A549 (cell line): ENCODE measurements around the gene EHD3. TPM values are rescaled to one million over a fixed set of nuclear protein-coding genes. Genes with fewer than 3 reads are reported as not detected.
A peak's percentile ranks its signal among the peaks of the same experiment; 100 is the strongest.
"Not testable (repeated sequence)": the region's sequence is repeated elsewhere in the genome, so short reads cannot be mapped to it uniquely, and the experiment has no call there.

ENCODE experiments used
- ATAC-seq, 2 experiments: fragments of 200-7000 bp in 1 of 2; fragments of >200 bp in 1 of 2; cut with Nextera tagmentation in 1 of 2; cut with Tn5 transposase in 1 of 2; 3 replicates each; pipeline versions ENCODE4 v1.8.0 to v1.9.1; 2018 to 2020; ENCODE audit warnings: mild to moderate bottlenecking in 1 of 2, moderate library complexity in 1 of 2
- CTCF ChIA-PET: fragments of 300-600 bp; sonication (Branson Sonifier 250); formaldehyde crosslinking; extraction: SDS; loops from one replicate; lab custom pipeline; 2021; ENCODE audit warnings: antibody characterized with exemption, inconsistent platforms; lab: Yijun Ruan, JAX
- POLR2A ChIA-PET: fragments of 350-600 bp; formaldehyde crosslinking; extraction: SDS; loops from one replicate; lab custom pipeline; 2021; ENCODE audit warnings: antibody characterized with exemption, inconsistent platforms; lab: Yijun Ruan, JAX
- DNase-seq, 2 experiments: peaks; one replicate each; pipeline versions ENCODE4 v3.0.0 to v3.0.0-alpha.2; 2011 to 2016; ENCODE audit warnings: low read depth in 1 of 2, low spot score in 1 of 2
- FAIRE-seq: peaks from 2 replicates; lab custom pipeline; 2011; peaks lifted over from hg19 to GRCh38; lab: Jason Lieb, UNC
- H3K27ac ChIP-seq, 2 experiments: fragments of >200 bp; sonication (Bioruptor Twin); formaldehyde crosslinking; 3 replicates each; pipeline ENCODE4 v1.5.1; 2016 to 2017
- H3K4me1 ChIP-seq: fragments of >200 bp; sonication (Bioruptor Twin); formaldehyde crosslinking; 3 replicates; pipeline ENCODE4 v1.6.1; 2016
- H3K4me2 ChIP-seq: fragments of >200 bp; sonication (Bioruptor Twin); formaldehyde crosslinking; 3 replicates; pipeline ENCODE4 v1.6.1; 2016
- H3K4me3 ChIP-seq: fragments of >200 bp; sonication (Bioruptor Twin); formaldehyde crosslinking; 3 replicates; pipeline ENCODE4 v1.5.1; 2016
- H3K9me3 ChIP-seq: fragments of >200 bp; sonication (Bioruptor Twin); formaldehyde crosslinking; 3 replicates; pipeline ENCODE4 v1.6.1; 2016
- CEBPB ChIP-seq, 2 experiments: fragments of >200 bp in 1 of 2; sonication (Bioruptor Twin) in 1 of 2; formaldehyde crosslinking in 1 of 2; IDR thresholded peaks; 2 replicates each; pipeline ENCODE4 v1.6.1; 2012 to 2016
- EHF ChIP-seq: fragments of 250-450 bp; sonication (Bioruptor Pico); IDR thresholded peaks from 2 replicates; pipeline ENCODE4 v1.5.0; 2020; ENCODE audit warnings: mild to moderate bottlenecking
- EHMT2 ChIP-seq: fragments of 200-600 bp; sonication (generic); IDR thresholded peaks from 2 replicates; pipeline ENCODE4 v1.6.1; 2016; ENCODE audit warnings: antibody characterized with exemption, low read depth, mild to moderate bottlenecking, moderate library complexity
- FOSB ChIP-seq: fragments of 250-450 bp; sonication (Bioruptor Pico); IDR thresholded peaks from 2 replicates; pipeline ENCODE4 v1.5.0; 2020; ENCODE audit warnings: mild to moderate bottlenecking, moderate library complexity
- FOSL2 ChIP-seq, 2 experiments: fragments of 450-650 bp in 1 of 2; fragments of >200 bp in 1 of 2; sonication (Bioruptor Twin) in 1 of 2; formaldehyde crosslinking; IDR thresholded peaks; 2 replicates each; pipeline versions ENCODE4 v1.5.0 to v1.6.1; 2016 to 2020; ENCODE audit warnings: mild to moderate bottlenecking in 1 of 2, moderate library complexity in 1 of 2
- KDM1A ChIP-seq: fragments of 200-600 bp; sonication (generic); IDR thresholded peaks from 2 replicates; pipeline ENCODE4 v1.6.1; 2016; ENCODE audit warnings: low read depth, mild to moderate bottlenecking
- KDM5A ChIP-seq: fragments of 200-600 bp; sonication (generic); IDR thresholded peaks from 2 replicates; pipeline ENCODE4 v1.6.1; 2016; ENCODE audit warnings: antibody characterized with exemption, mild to moderate bottlenecking
- MAFK ChIP-seq: fragments of 450-650 bp; IDR thresholded peaks from 2 replicates; pipeline ENCODE4 v1.6.1; 2014; ENCODE audit not compliant: partially characterized antibody
- NFE2L2 ChIP-seq: fragments of 150-350 bp; conservative IDR thresholded peaks from 2 replicates; pipeline ENCODE4 v1.6.1; 2014; ENCODE audit warnings: low read length
- PHF8 ChIP-seq: fragments of 200-600 bp; sonication (generic); IDR thresholded peaks from 2 replicates; pipeline ENCODE4 v1.6.1; 2016; ENCODE audit warnings: low read depth, mild to moderate bottlenecking, antibody characterized with exemption, moderate library complexity, borderline replicate concordance
- RCOR1 ChIP-seq: fragments of 150-350 bp; IDR thresholded peaks from 2 replicates; pipeline ENCODE4 v1.6.1; 2014; ENCODE audit warnings: antibody characterized with exemption, low read length, low read depth
- RFX5 ChIP-seq: fragments of 450-650 bp; IDR thresholded peaks from 2 replicates; pipeline ENCODE4 v1.7.1; 2014; ENCODE audit warnings: antibody characterized with exemption, mild to moderate bottlenecking, moderate library complexity
- RNF2 ChIP-seq: fragments of 200-600 bp; sonication (generic); IDR thresholded peaks from 2 replicates; pipeline ENCODE4 v1.6.1; 2016; ENCODE audit warnings: low read depth, mild to moderate bottlenecking, antibody characterized with exemption, moderate library complexity, borderline replicate concordance
- SMC3 ChIP-seq: fragments of >200 bp; sonication (Bioruptor Twin); formaldehyde crosslinking; IDR thresholded peaks from 3 replicates; pipeline ENCODE4 v1.6.1; 2018; ENCODE audit warnings: inconsistent platforms
- ZC3H11A ChIP-seq: fragments of 450-650 bp; IDR thresholded peaks from 2 replicates; pipeline ENCODE4 v1.6.1; 2014; ENCODE audit warnings: antibody characterized with exemption, mild to moderate bottlenecking
- WGBS: methylation state at CpG from one replicate; pipeline ENCODE4 v1.1.6; 2017; ENCODE audit errors: missing lambda C conversion rate; 5-methylcytosine and 5-hydroxymethylcytosine counted together
- polyA plus RNA-seq, 4 experiments: library from polyadenylated mRNA; depleted of rRNA in 3 of 4; stranded (reverse); fragments of >200 nt; fragmentation: RNase III in 1 of 4; extraction: RNeasy Plus Mini Kit Qiagen cat#74134 plus additional on column Dnase treatment in 1 of 4; gene quantifications; 2 replicates in 3 of 4; 3 replicates in 1 of 4; pipeline ENCODE4 v1.2.3, GENCODE V29; 2011 to 2017
- TF ChIP-seq, protein P1 (sequence below): IDR thresholded peaks from 2 replicates; pipeline ENCODE4 v1.6.1; 2012
- TF ChIP-seq, protein P2 (sequence below): fragments of >200 bp; sonication (Bioruptor Twin); formaldehyde crosslinking; IDR thresholded peaks from 3 replicates; pipeline ENCODE4 v1.5.1; 2016
- TF ChIP-seq, protein P3 (sequence below): fragments of 250-450 bp; sonication (Bioruptor Pico); IDR thresholded peaks from 2 replicates; pipeline ENCODE4 v1.5.0; 2021; ENCODE audit warnings: mild to moderate bottlenecking, moderate library complexity, borderline replicate concordance
- TF ChIP-seq, protein P4 (sequence below): fragments of 200-600 bp; sonication (generic); IDR thresholded peaks from 2 replicates; pipeline ENCODE4 v1.6.1; 2016; ENCODE audit warnings: antibody characterized with exemption, mild to moderate bottlenecking, moderate library complexity

The EHD3 gene
- polyA plus RNA-seq, 2 of the 4 experiments (the other 2 are of a cell fraction): 8.7 to 10.6 TPM

DNA sequence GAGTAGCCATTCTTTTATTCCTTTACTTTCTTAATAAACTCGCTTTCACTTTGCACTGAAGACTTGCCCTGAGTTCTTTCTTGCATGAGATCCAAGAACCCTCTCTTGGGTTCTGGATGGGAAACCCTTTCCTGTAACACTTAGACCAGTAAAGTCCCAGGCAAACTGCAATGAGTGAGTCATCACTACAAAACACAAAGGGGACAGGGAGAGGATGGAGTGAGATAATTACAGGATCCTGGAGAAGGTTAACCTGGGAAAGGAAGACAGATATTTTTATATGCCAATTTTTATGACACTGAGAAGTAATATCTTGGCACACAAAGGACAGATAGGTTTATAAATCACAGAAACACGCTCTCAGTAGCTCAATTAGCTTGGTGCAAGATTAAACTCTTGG is 48.7 kb downstream of the EHD3 start:
- no peaks in the 10 kb centered on the region for H3K9me3 ChIP-seq
- DNase-seq (no peak), ATAC-seq (no peak), FAIRE-seq (no peak)
- H3K4me3 ChIP-seq: no peak overlapping the region
- ChIA-PET CTCF (interaction anchor here (1.5 to 2.2 kb wide), 2 partner anchors 9 to 16 kb away, joined by 3 to 5 read pairs; no protein-coding TSS in a partner anchor), POLR2A (no interaction called here)
- WGBS: 66% methylated on average over 2 of the region's 2 CpGs
- H3K27ac ChIP-seq: no peak overlapping the region
- no peak overlapping the region for H3K4me2 ChIP-seq
- TF ChIP-seq EHF (CRISPR knock-in tag) (no peak), FOSL2 (IDR thresholded peaks at IDR 0.05) (no peak), FOSL2 (CRISPR knock-in tag; IDR thresholded peaks at IDR 0.05) (peak; percentile 20; the same call in 1 of the 2 replicates), CEBPB (IDR thresholded peaks at IDR 0.05) (no peak)
- TF ChIP-seq, protein P1, sequence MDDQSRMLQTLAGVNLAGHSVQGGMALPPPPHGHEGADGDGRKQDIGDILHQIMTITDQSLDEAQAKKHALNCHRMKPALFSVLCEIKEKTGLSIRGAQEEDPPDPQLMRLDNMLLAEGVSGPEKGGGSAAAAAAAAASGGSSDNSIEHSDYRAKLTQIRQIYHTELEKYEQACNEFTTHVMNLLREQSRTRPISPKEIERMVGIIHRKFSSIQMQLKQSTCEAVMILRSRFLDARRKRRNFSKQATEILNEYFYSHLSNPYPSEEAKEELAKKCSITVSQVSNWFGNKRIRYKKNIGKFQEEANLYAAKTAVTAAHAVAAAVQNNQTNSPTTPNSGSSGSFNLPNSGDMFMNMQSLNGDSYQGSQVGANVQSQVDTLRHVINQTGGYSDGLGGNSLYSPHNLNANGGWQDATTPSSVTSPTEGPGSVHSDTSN: no peak
- TF ChIP-seq, protein P2, sequence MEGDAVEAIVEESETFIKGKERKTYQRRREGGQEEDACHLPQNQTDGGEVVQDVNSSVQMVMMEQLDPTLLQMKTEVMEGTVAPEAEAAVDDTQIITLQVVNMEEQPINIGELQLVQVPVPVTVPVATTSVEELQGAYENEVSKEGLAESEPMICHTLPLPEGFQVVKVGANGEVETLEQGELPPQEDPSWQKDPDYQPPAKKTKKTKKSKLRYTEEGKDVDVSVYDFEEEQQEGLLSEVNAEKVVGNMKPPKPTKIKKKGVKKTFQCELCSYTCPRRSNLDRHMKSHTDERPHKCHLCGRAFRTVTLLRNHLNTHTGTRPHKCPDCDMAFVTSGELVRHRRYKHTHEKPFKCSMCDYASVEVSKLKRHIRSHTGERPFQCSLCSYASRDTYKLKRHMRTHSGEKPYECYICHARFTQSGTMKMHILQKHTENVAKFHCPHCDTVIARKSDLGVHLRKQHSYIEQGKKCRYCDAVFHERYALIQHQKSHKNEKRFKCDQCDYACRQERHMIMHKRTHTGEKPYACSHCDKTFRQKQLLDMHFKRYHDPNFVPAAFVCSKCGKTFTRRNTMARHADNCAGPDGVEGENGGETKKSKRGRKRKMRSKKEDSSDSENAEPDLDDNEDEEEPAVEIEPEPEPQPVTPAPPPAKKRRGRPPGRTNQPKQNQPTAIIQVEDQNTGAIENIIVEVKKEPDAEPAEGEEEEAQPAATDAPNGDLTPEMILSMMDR: no peak
- H3K4me1 ChIP-seq: no peaks in the 10 kb centered on the region

DNA sequence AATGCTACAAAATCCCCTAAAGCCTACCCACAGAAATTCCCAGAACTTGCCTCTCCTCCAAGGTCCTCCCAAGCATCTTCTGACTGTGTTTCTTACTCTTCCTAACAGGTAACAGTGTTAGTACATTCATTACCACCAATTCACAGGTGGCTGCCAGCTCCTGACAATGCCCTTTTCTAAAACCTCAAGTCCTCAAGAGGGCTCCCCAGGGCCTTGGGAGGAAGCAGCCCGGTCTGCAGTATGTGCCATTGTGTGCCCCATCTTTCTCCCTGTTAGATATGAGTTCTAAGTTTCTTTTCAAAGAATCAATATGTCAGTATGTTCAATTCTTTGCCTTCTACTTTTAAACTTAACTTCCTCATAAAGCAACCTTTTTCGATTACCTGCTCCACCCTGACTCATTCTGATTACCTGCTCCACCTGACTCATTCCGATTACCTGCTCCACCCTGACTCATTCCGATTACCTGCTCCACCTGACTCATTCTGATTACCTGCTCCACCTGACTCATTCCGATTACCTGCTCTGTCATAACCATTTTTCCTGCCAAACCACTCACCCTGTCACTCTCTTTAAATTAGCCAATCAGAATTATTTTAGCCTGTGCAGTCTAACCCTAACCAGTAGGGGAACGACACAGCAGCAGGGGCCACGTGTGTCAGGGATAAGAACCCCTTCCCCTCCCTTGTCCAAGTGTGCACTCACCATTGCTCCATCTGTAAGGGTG is 49.4 kb downstream of the EHD3 start:
- H3K4me2 ChIP-seq, H3K4me3 ChIP-seq, H3K9me3 ChIP-seq, DNase-seq, CTCF ChIA-PET, FAIRE-seq, H3K4me1 ChIP-seq, H3K27ac ChIP-seq, POLR2A ChIA-PET: not testable (repeated sequence)
- ATAC-seq: peak in 1 of 2 experiments; percentile 49; a peak in 1 of 6 replicates
- 59% methylated on average over 7 of the region's 7 CpGs for WGBS

DNA sequence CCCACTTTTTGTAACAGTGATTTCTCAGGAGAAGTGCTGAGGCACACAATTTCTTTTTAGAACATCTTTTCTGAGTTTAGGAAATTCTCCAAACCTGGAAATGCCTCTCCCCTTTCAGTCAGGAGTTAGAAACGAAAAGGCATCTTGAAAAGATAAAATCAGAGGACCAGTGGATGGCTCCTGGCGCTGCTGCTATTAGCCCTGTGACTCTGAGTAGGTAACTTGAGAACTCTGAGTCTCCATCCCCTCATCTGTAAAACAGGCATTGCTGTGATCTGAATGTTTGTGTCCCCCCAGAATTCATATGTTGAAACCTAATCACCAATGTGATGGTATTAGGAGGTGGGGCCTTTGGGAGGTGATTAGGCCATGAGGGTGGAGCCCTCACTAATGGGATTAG is 50.2 kb downstream of the EHD3 start:
- FAIRE-seq (no peak), ATAC-seq (no peak), DNase-seq (no peak)
- WGBS: 53% methylated on average over 2 of the region's 2 CpGs
- H3K9me3 ChIP-seq: no peaks in the 10 kb centered on the region
- no peak overlapping the region for H3K4me2 ChIP-seq
- ChIA-PET CTCF (no interaction called here), POLR2A (no interaction called here)
- H3K4me3 ChIP-seq: no peak overlapping the region
- H3K27ac ChIP-seq: no peak overlapping the region
- peak; percentile 15 for TF ChIP-seq MAFK
- TF ChIP-seq, protein P3, sequence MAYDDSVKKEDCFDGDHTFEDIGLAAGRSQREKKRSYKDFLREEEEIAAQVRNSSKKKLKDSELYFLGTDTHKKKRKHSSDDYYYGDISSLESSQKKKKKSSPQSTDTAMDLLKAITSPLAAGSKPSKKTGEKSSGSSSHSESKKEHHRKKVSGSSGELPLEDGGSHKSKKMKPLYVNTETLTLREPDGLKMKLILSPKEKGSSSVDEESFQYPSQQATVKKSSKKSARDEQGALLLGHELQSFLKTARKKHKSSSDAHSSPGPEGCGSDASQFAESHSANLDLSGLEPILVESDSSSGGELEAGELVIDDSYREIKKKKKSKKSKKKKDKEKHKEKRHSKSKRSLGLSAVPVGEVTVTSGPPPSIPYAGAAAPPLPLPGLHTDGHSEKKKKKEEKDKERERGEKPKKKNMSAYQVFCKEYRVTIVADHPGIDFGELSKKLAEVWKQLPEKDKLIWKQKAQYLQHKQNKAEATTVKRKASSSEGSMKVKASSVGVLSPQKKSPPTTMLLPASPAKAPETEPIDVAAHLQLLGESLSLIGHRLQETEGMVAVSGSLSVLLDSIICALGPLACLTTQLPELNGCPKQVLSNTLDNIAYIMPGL: no peak
- H3K4me1 ChIP-seq: no peaks in the 10 kb centered on the region

DNA sequence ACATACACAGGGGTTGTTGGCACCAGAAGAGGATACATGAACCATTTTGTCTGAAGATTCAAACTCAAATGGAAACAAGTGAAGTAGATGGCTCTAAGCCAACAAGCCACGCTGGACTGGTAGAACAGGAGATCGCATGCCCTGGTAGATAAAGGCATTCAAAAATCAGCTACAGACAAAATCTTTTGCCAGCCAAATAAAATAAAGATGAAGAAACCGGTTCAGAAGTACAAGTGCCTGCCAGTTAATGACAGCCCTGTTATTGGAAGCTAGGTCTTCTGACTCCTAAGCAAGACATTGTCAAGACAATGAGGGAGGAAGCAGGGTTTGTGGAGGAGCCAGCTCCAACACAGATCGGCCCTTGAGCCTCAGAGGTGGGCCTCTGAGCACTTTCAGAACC is 52.3 kb downstream of the EHD3 start:
- no peak overlapping the region for H3K27ac ChIP-seq
- no peak overlapping the region for H3K4me2 ChIP-seq
- H3K4me1 ChIP-seq: no peaks in the 10 kb centered on the region
- FAIRE-seq (no peak), DNase-seq (no peak), ATAC-seq (no peak)
- H3K4me3 ChIP-seq: no peak overlapping the region
- ChIA-PET POLR2A (interaction anchor here (0.7 kb wide), 1 partner anchor 437 kb away, joined by 7 read pairs; no protein-coding TSS in a partner anchor), CTCF (interaction anchor here (0.6 to 1.7 kb wide), 4 partner anchors 48 to 573 kb away, joined by 3 to 7 read pairs (median 3); partner anchors contain the start of gene EHD3)
- no peaks in the 10 kb centered on the region for H3K9me3 ChIP-seq
- WGBS: 67% methylated on average over 4 of the region's 4 CpGs
- TF ChIP-seq RNF2 (no peak), KDM1A (no peak), EHMT2 (no peak), NFE2L2 (no peak), RCOR1 (no peak), PHF8 (no peak), ZC3H11A (no peak), KDM5A (no peak), RFX5 (no peak), FOSB (CRISPR knock-in tag) (no peak), SMC3 (no peak)
- TF ChIP-seq, protein P4, sequence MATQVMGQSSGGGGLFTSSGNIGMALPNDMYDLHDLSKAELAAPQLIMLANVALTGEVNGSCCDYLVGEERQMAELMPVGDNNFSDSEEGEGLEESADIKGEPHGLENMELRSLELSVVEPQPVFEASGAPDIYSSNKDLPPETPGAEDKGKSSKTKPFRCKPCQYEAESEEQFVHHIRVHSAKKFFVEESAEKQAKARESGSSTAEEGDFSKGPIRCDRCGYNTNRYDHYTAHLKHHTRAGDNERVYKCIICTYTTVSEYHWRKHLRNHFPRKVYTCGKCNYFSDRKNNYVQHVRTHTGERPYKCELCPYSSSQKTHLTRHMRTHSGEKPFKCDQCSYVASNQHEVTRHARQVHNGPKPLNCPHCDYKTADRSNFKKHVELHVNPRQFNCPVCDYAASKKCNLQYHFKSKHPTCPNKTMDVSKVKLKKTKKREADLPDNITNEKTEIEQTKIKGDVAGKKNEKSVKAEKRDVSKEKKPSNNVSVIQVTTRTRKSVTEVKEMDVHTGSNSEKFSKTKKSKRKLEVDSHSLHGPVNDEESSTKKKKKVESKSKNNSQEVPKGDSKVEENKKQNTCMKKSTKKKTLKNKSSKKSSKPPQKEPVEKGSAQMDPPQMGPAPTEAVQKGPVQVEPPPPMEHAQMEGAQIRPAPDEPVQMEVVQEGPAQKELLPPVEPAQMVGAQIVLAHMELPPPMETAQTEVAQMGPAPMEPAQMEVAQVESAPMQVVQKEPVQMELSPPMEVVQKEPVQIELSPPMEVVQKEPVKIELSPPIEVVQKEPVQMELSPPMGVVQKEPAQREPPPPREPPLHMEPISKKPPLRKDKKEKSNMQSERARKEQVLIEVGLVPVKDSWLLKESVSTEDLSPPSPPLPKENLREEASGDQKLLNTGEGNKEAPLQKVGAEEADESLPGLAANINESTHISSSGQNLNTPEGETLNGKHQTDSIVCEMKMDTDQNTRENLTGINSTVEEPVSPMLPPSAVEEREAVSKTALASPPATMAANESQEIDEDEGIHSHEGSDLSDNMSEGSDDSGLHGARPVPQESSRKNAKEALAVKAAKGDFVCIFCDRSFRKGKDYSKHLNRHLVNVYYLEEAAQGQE: no peak
